NOMO-1 treated with DMSO at 0.1 percent for 48 hours (cell line): ENCODE results near the gene TAP2.

Experiments
- DNase-seq: peaks from one replicate; lab custom pipeline; 2025; ENCODE audit not compliant: unreplicated experiment; lab: John Stamatoyannopoulos, UW

The TAP2 gene

GRCh38 chr6:32794510-32794909, 44.0 kb downstream of the TAP2 start:
- peak; percentile 92 for DNase-seq

DNA sequence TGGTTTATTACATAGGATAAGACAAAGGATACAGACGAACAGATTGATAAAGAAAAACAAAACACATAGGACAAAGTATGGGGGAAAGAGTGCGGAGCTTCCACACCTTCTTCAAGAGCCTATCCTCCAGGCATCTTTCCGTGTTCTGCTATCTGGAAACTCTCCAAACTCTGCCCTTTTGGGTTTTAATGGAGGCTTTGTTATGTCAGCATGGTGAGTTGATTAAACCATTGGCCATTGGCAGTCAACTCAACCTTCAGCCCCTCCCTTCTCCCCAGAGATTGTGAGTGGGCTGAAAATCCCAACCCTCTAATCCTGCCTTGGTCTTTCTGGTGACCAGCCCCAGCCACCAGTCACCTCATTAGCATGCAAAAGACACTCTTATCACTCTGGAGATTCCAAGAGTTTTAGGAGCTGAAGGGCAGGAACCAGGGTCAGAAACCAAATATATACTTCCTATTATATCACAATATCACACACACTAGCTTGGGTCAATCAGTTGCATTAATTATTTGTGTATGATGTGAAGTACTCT, 45.6 kb downstream of the TAP2 start:
- no peak for DNase-seq

DNA sequence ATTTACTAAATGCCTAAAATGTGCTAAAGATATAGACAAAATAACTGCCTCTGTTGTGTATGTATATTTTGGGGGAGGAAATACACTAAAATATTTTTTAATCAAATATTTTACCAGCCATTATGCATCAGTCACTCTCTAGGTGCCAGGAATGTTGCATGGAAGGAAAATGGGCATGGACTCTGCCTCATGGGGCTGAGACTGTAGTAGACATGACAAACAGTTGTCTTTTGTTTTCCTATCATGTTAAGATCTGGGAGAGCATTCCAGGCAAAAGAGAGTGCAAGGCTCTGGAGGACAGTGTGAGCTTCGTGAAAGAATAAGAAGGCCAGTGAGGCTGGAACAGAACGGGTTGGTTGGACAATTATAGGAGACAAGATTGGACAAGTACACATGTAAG, 48.2 kb downstream of the TAP2 start:
- DNase-seq, result no peak
